ENCODE results near the gene GREB1.

- no peak for TF ChIP-seq CTCF (IDR thresholded peaks at IDR 0.05)
- TF ChIP-seq POLR2A (IDR thresholded peaks at IDR 0.05): no peak
- no peak for TF ChIP-seq EP300 (IDR thresholded peaks at IDR 0.05)
- no peak for TF ChIP-seq POLR2AphosphoS5 (IDR thresholded peaks at IDR 0.05)
Measured at GRCh38 chr2:11585071-11585470, 51.2 kb downstream of the GREB1 start.

All from gastroesophageal sphincter (tissue), 3 donors.